Measurements from ENCODE around the gene CACNA2D1.

- TF ChIP-seq POLR2A (IDR thresholded peaks at IDR 0.05) (no peak), CTCF (IDR thresholded peaks at IDR 0.05) (no peak)
These were observed 115.7 kb downstream of the CACNA2D1 start for GRCh38 chr7:82327898-82328297.
